Fibroblast of the aortic adventitia (primary cell): ENCODE results near the gene INPP5F. TPM values are rescaled to one million over a fixed set of nuclear protein-coding genes. Genes with fewer than 3 reads are reported as not detected.

Source experiments
- DNase-seq: peaks from one replicate; pipeline ENCODE4 v3.0.0-alpha.2; 2010; ENCODE audit warnings: low read depth
- H3K4me3 ChIP-seq: 2 replicates; pipeline ENCODE4 v1.5.1; 2011; ENCODE audit warnings: low read depth, mild to moderate bottlenecking, control low read depth, low read length, moderate library complexity
- small RNA-seq: library from RNA; depleted of rRNA; stranded (forward); fragments of <200 nt; gene quantifications from one replicate; pipeline ENCODE3, GENCODE V24; 2012
- total RNA-seq: library from RNA; depleted of rRNA; stranded (reverse); fragments of >200 nt; gene quantifications from 2 replicates; pipeline ENCODE4 v1.2.3, GENCODE V29; 2012; ENCODE audit warnings: low replicate concordance
- TF ChIP-seq, protein P1 (sequence below): IDR thresholded peaks from 2 replicates; pipeline ENCODE4 v1.5.1; 2011; ENCODE audit warnings: mild to moderate bottlenecking, low read length, control low read depth, inconsistent platforms; ENCODE audit not compliant: insufficient read depth

INPP5F gene
- total RNA-seq, 1 donor = 22.2 TPM

DNA sequence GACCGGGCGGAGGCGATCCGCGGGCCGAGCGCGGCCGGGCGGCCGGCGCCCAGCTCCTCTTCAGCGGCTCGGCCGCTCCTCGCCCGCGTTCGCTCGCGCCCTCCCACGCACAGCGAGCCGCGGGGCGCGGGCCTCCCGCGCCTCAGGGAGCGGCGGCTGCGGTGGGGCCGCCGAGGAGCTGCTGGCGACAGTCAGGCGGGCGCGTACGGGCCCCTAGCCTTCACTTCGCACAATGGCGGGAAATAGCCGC, 146.7 kb downstream of the INPP5F start, which contains the start of gene MCMBP:
Gene MCMBP, minus strand, starts transcription at position 234 of the 250 bp plus-strand sequence. CDS start 259 bp downstream, outside the sequence.
- DNase-seq = no peak
- H3K4me3 ChIP-seq = peak within 1 kb of the TSS; percentile 77
- TF ChIP-seq, protein P1, sequence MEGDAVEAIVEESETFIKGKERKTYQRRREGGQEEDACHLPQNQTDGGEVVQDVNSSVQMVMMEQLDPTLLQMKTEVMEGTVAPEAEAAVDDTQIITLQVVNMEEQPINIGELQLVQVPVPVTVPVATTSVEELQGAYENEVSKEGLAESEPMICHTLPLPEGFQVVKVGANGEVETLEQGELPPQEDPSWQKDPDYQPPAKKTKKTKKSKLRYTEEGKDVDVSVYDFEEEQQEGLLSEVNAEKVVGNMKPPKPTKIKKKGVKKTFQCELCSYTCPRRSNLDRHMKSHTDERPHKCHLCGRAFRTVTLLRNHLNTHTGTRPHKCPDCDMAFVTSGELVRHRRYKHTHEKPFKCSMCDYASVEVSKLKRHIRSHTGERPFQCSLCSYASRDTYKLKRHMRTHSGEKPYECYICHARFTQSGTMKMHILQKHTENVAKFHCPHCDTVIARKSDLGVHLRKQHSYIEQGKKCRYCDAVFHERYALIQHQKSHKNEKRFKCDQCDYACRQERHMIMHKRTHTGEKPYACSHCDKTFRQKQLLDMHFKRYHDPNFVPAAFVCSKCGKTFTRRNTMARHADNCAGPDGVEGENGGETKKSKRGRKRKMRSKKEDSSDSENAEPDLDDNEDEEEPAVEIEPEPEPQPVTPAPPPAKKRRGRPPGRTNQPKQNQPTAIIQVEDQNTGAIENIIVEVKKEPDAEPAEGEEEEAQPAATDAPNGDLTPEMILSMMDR = no peak

DNA sequence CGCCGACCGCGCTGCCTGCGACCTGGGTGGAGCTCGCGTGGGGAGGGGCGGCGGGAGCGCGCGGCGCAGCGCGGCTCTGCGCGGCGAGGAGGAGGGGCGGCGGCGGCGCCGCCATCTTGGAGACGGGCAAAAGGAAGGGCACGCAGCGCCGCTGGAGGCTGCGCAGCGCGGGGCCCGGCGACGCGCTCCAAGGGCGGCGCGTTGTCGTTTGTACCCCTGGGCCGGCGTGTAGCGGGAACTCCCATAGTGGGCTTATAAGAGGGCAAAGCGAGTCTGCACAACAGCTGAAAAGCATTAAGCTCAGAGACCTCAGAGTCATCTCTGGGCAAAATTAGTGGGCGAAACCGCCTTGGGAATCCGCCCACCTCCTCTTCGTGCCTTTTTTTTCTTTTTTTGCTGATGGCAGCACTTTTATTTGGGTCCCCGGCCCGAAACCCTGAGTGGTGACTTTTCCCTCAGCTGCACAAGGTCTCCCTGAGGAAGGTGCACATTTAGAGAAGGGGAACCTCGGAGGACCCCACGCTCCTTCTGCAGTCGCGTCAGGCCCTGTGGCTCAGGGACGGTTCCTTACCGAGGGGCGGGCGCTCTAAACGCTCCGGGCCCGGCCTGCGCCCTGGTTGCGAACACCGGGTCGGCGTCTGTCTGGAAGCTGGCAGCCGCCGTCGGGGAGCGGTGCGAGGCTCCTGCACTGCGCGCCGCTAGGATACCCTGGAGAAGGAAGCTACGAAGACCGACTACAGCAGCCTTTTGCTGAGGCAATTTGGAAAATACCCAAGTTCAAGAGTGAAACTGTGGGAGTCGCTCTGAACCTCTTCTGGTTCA, 147.2 kb downstream of the INPP5F start:
- H3K4me3 ChIP-seq = peak overlapping the region; percentile 77
- DNase-seq = peak; percentile 76
- TF ChIP-seq, protein P1 = no peak

DNA sequence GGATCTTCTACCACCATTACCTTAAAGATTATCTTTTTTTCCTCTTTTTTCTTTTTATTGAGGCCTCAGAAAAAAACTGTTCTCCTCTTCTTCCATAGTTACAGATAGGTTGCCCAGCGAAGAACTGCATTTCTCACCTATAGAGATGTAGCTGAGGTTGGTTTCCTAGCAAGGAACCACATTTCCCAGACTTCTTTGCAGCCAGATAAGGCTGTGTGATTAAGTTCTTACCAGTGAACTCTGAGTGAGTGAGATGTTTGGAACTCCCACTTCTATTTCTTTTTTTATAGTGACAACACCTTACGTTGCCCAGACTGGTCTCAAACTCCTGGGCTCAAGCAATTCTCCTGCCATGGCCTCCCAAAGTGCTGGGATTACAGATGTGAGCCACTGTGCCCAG, 152.7 kb downstream of the INPP5F start:
- no peak overlapping the region for H3K4me3 ChIP-seq
- no peak for DNase-seq
- TF ChIP-seq, protein P1 = no peak

Small RNA genes within 50 kb of the gene (small RNA-seq; reads per million reads assigned to genes)
- not detected for gene RN7SL846P

Other genes starting within 250 kb of the INPP5F start
- 42.0 and 42.4 TPM in 2 replicates for gene RGS10, start 183.3 kb upstream of the INPP5F start, total RNA-seq
- gene TIAL1, start 129.1 kb upstream of the INPP5F start, total RNA-seq = 48.7 and 60.1 TPM in 2 replicates
- gene BAG3, start 74.7 kb upstream of the INPP5F start, total RNA-seq = 7.8 and 19.2 TPM in 2 replicates
- gene MCMBP, start 146.8 kb downstream of the INPP5F start, total RNA-seq = 31.4 and 74.3 TPM in 2 replicates
- gene SEC23IP, start 166.7 kb downstream of the INPP5F start, total RNA-seq = 51.2 and 119 TPM in 2 replicates